Ishikawa (cell line): Measurements from ENCODE around the gene TMEM242.

Experiments
- CEBPB ChIP-seq: IDR thresholded peaks from 2 replicates; pipeline ENCODE4 v1.6.1; 2012
- CREB1 ChIP-seq: IDR thresholded peaks from 2 replicates; pipeline ENCODE4 v1.6.1; 2012; ENCODE audit warnings: low read depth
- EGR1 ChIP-seq: IDR thresholded peaks from 2 replicates; pipeline ENCODE4 v1.6.1; 2012
- FOXM1 ChIP-seq: IDR thresholded peaks from 2 replicates; pipeline ENCODE4 v1.6.1; 2012; ENCODE audit warnings: low read depth, borderline replicate concordance
- MAX ChIP-seq: IDR thresholded peaks from 2 replicates; pipeline ENCODE4 v1.6.1; 2012
- RAD21 ChIP-seq: IDR thresholded peaks from 2 replicates; pipeline ENCODE4 v1.6.1; 2012; ENCODE audit warnings: low read depth
- TCF12 ChIP-seq: IDR thresholded peaks from 2 replicates; pipeline ENCODE4 v1.6.1; 2012; ENCODE audit warnings: low read depth

DNA sequence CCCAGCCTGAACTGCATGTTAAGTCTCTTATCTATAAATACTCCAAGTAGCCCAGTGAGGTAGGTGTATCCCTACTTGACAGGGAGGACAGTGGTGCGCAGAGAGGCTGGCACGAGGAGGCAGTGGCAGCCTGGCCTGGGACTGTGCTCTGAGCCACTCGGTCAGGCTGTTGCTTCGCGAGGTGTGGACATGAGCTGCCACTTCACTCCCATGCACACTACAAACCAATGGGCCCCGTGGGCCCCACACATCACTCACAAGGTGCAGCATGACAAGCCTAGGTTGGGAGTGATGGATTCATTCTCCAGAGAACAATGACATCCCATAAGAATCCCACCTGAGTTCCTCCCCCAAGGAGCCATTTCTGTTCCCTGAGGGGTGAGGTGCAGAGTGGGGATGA lies 54.9 kb downstream of the TMEM242 start:
- TF ChIP-seq EGR1 (no peak), CREB1 (no peak), MAX (no peak), CEBPB (no peak), RAD21 (no peak), TCF12 (no peak), FOXM1 (no peak)
